Subcutaneous adipose tissue (tissue), 4 donors: ENCODE measurements around the gene NAV1. TPM values are rescaled to one million over a fixed set of nuclear protein-coding genes. Genes with fewer than 3 reads are reported as not detected.

ENCODE experiments used
- CTCF ChIP-seq: fragments of 450-650 bp; IDR thresholded peaks from one replicate; pipeline ENCODE4 v1.5.1; 2016; ENCODE audit warnings: low read depth, mild to moderate bottlenecking, control low read depth, antibody characterized with exemption, moderate library complexity
- total RNA-seq, 4 donors: library from RNA; depleted of rRNA; stranded (reverse); fragments of >200 nt; gene quantifications; one replicate each; pipeline ENCODE4 v1.1.0, GENCODE V29; 2016

Gene NAV1
- total RNA-seq, 4 donors from 2014 or later: 25.1 to 63.5 (median 45.6) TPM

- no peak for TF ChIP-seq CTCF
Measured at GRCh38 chr1:201513498-201514243, 25.3 kb upstream of the NAV1 start.

- no peak for TF ChIP-seq CTCF
Measured at GRCh38 chr1:201514466-201514865, 24.5 kb upstream of the NAV1 start.

GRCh38 chr1:201515062-201515750 lies 23.7 kb upstream of the NAV1 start:
- no peak for TF ChIP-seq CTCF

GRCh38 chr1:201515895-201516294 lies 23.0 kb upstream of the NAV1 start:
- no peak for TF ChIP-seq CTCF

- no peak for TF ChIP-seq CTCF
Measured at GRCh38 chr1:201516511-201517127, 22.3 kb upstream of the NAV1 start.

- no peak for TF ChIP-seq CTCF
Measured at GRCh38 chr1:201517631-201518030, 21.3 kb upstream of the NAV1 start.

GRCh38 chr1:201518071-201518470 lies 20.9 kb upstream of the NAV1 start:
- TF ChIP-seq CTCF: no peak
